Heart left ventricle (tissue), 13 donors: Measurements from ENCODE around the gene IGSF9.

ENCODE experiments used
- CTCF ChIP-seq, 12 donors: fragments of 200-600 bp; sonication (generic) in 4 of 12; IDR thresholded peaks; one replicate each; pipeline versions ENCODE4 v1.5.0 to v1.8.0; 2018 to 2022; ENCODE audit warnings: antibody characterized with exemption in 12 of 12, mild to moderate bottlenecking in 5 of 12
- POLR2A ChIP-seq, 2 donors: fragments of 450-650 bp; IDR thresholded peaks; one replicate each; pipeline ENCODE4 v1.6.1; 2017; ENCODE audit warnings: antibody characterized with exemption in 2 of 2, mild to moderate bottlenecking in 2 of 2, moderate library complexity in 2 of 2
- donor health status: ischemic (EF 13 %, LVEDD 7.1; RV severe dilation, severe dysfunction).
- donor health status: DM: no; HTN: yes; CAD: no.
- donor health status: DM: no; HTN: no; CAD: no.
- donor health status: ischemic (EF 25% LVEDD 6.9; RV normal size, moderate dysfunction).
- donor health status: ischemic (EF 25% LVEDD 5.7; RV mildly dilated, moderate dysfunction).
- donor health status: ischemic (EF 35%, LVEDD 5.7; RV mildly dilated, moderate dysfunction).
- donor health status: nonischemic (EF 11% LVEDD 7.7; RV severe dilation, severe dysfunction).
- donor health status: DM: yes; HTN: yes; CAD: no.
- donor health status: PGD.
- donor health status: ischemic (EF 29% LVEDD 5.4; RV normal size, mild dysfunction).
- donor health status: nonischemic (EF 23%, LVEDD 6.1; RV moderate dilation, normal function).

GRCh38 chr1:159897962-159898361 is 47.5 kb downstream of the IGSF9 start:
- TF ChIP-seq CTCF (IDR thresholded peaks at IDR 0.05) = no peak
- no peak for TF ChIP-seq POLR2A (IDR thresholded peaks at IDR 0.05)
